Thymus (tissue), 11 donors: ENCODE measurements around the gene HSPB7. TPM values are rescaled to one million over a fixed set of nuclear protein-coding genes. Genes with fewer than 3 reads are reported as not detected.

Source experiments
- DNase-seq, 9 donors: peaks; one replicate each; pipeline ENCODE4 v3.0.0-alpha.2; 2013; ENCODE audit warnings: low spot score in 9 of 9, low read depth in 6 of 9, missing footprints in 1 of 9
- H3K27ac ChIP-seq, 2 donors: one replicate each; pipeline ENCODE4 v1.5.1; 2013; ENCODE audit warnings: control low read depth in 1 of 2, low read depth in 1 of 2, low read length in 1 of 2, mild to moderate bottlenecking in 1 of 2, moderate library complexity in 1 of 2
- H3K27me3 ChIP-seq, 2 donors: one replicate each; pipeline ENCODE4 v1.5.1; 2013; ENCODE audit warnings: low read length in 1 of 2; ENCODE audit not compliant: control insufficient read depth in 2 of 2, insufficient read depth in 1 of 2
- H3K36me3 ChIP-seq, 2 donors: one replicate each; pipeline ENCODE4 v1.5.1; 2013; ENCODE audit warnings: low read length in 1 of 2, mild to moderate bottlenecking in 1 of 2, moderate library complexity in 1 of 2; ENCODE audit not compliant: control insufficient read depth in 2 of 2, insufficient read depth in 2 of 2
- H3K4me1 ChIP-seq, 2 donors: one replicate each; pipeline ENCODE4 v1.5.1; 2013; ENCODE audit warnings: low read length in 2 of 2; ENCODE audit not compliant: control insufficient read depth in 2 of 2, insufficient read depth in 2 of 2
- H3K4me3 ChIP-seq, 2 donors: one replicate each; pipeline ENCODE4 v1.5.1; 2013; ENCODE audit warnings: low read length in 2 of 2, control low read depth in 1 of 2, mild to moderate bottlenecking in 1 of 2
- H3K9me3 ChIP-seq, 2 donors: one replicate each; pipeline ENCODE4 v1.5.1; 2013; ENCODE audit warnings: low read length in 1 of 2, mild to moderate bottlenecking in 1 of 2; ENCODE audit not compliant: control insufficient read depth in 2 of 2, insufficient read depth in 1 of 2
- WGBS: extraction: QIAGEN DNeasy Blood & Tissue Kit; methylation state at CpG from one replicate; pipeline ENCODE4 v1.1.7; 2013; 5-methylcytosine and 5-hydroxymethylcytosine counted together
- polyA plus RNA-seq: library from polyadenylated mRNA; stranded (reverse); fragments of 200-250 nt; gene quantifications from one replicate; pipeline ENCODE4 v1.2.3, GENCODE V29; 2013
- total RNA-seq: library from RNA; stranded (reverse); fragments of 120-200 nt; gene quantifications from one replicate; pipeline ENCODE4 v1.2.4, GENCODE V29; 2013
- donor health status: healthy.

The HSPB7 gene
- total and polyA plus RNA-seq, 2 donors = under 0.01 to 9.5 TPM

DNA sequence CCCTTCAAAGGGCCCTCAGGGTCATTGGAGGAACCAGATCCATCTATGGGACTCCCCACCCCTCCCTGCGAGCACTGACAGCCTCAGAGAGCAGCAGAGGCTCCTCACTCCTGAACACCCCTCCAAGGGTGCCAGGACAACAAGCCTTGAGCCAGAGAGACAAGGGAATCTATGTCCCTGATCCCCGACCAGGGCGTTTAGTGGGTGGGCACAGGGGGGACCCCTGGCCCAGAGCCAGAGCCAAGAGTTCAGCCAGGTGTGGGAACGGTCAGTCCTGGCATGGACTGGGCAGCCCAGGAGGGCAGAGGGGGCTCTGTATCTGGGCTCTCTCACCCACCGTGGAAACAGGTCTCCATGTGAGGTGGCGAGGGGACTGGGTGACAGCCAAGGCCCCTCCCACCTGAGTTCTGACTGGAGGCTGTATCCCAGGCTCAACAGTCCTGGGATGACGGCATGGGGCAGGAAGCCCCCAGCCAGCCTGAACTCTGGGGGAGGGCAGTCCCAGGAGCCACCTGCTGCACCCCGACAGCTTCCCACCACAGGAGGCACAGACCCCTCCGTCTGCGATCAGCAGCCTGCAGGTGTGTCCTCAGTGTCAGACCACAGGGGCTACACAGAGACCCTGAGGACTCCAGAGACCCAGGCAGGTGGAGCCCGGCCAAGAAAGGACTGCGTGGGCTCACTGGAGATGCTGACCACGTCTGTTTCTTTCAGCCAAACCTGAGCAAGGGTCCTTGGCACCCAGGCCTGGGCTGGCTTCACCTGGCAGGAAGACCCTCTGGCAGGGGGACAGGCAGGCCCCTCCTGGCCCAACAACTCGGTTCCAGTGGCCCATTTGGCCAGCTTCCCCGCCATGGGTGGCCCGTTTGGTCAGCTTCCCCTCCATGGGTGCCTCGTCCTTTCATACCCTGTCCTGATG, 25.0 kb downstream of the HSPB7 start:
- no peak overlapping the region for H3K27ac ChIP-seq
- no peak overlapping the region for H3K4me3 ChIP-seq
- H3K9me3 ChIP-seq = no peaks in the 10 kb centered on the region
- no peak for DNase-seq
- H3K27me3 ChIP-seq = peaks cover 0 to under 1% of the 10 kb centered on the region in 2 donors
- H3K4me1 ChIP-seq = no peaks in the 10 kb centered on the region
- no peaks in the 10 kb centered on the region for H3K36me3 ChIP-seq
- 63% methylated on average over 17 of the region's 17 CpGs for WGBS

GRCh38 chr1:15992187-15992553, 25.7 kb downstream of the HSPB7 start:
- 97% methylated on average over 7 of the region's 7 CpGs for WGBS
- H3K9me3 ChIP-seq = no peaks in the 10 kb centered on the region
- no peaks in the 10 kb centered on the region for H3K27me3 ChIP-seq
- DNase-seq = no peak
- H3K4me3 ChIP-seq = no peak overlapping the region
- no peaks in the 10 kb centered on the region for H3K4me1 ChIP-seq
- no peaks in the 10 kb centered on the region for H3K36me3 ChIP-seq
- no peak overlapping the region for H3K27ac ChIP-seq

- no peaks in the 10 kb centered on the region for H3K4me1 ChIP-seq
- no peaks in the 10 kb centered on the region for H3K27me3 ChIP-seq
- H3K9me3 ChIP-seq = no peaks in the 10 kb centered on the region
- no peaks in the 10 kb centered on the region for H3K36me3 ChIP-seq
- WGBS = 95% methylated on average over 11 of the region's 11 CpGs
- H3K27ac ChIP-seq = no peak overlapping the region
- no peak overlapping the region for H3K4me3 ChIP-seq
- DNase-seq = no peak
Observed at GRCh38 chr1:15991427-15992186, 26.2 kb downstream of the HSPB7 start.

DNA sequence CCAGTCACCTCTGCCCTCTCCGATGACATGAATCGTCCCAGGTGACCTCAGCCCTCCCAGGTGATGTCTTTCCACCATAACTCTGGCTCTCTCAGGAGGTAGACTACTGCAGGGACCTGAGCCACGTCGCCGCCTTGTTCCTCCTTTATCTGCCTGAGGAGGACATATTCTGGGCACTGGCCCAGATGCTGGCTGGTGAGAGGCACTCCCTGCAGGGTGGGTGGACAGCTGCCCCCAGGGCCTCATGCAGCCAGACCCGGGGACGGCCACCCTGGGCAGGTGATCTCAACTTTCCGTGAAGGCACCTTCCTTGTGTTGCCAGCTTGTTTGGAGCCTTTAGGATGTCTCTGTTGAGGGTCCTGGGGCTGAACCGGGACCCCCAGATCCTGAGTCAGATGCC, 28.1 kb downstream of the HSPB7 start:
- Histone ChIP-seq H3K27ac (no peak overlapping the region), H3K36me3 (no peaks in the 10 kb centered on the region), H3K4me3 (no peak overlapping the region), H3K4me1 (no peaks in the 10 kb centered on the region), H3K9me3 (no peaks in the 10 kb centered on the region), H3K27me3 (no peaks in the 10 kb centered on the region)
- DNase-seq = no peak
- 92% methylated on average over 9 of the region's 9 CpGs for WGBS

- 85% methylated on average over 13 of the region's 13 CpGs for WGBS
- no peaks in the 10 kb centered on the region for H3K4me1 ChIP-seq
Observed at GRCh38 chr1:15988856-15989736, 28.7 kb downstream of the HSPB7 start.

DNA sequence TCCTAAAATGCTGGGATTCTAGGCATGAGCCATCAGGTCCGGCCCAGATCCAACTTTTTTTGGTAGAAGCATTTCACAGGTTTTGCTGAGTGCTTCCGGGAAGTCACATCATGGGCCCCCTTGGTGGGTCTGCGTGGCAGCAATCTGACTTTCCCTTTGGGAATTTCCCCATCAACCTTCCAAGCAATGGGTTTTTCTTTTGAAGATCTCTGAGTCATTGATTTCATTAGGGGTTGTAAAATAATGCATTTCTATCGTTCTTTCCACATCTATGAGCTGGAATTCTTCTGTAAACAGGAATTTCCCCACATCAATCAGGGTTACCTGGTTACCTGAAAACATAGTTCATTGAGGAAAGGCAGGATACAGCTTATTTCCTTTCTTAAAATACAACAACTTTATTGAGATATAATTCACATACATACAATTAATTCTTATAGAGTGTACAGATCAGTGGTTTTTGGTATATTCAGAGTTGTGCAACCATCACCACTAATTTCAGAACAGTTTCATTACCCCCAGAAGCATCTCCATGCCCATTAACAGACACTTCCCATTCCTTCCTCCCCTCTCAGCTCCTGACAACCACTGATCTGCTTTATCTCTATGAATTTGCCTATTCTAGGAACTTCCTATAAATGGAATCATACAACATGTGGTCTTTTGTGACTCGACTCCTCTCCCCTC, 32.1 kb downstream of the HSPB7 start:
- H3K4me3 ChIP-seq = no peak overlapping the region
- no peaks in the 10 kb centered on the region for H3K4me1 ChIP-seq
- 81% methylated on average over 5 of the region's 5 CpGs for WGBS
- no peak overlapping the region for H3K27ac ChIP-seq
- H3K9me3 ChIP-seq = no peaks in the 10 kb centered on the region
- DNase-seq = no peak
- no peaks in the 10 kb centered on the region for H3K27me3 ChIP-seq
- no peaks in the 10 kb centered on the region for H3K36me3 ChIP-seq

More at GRCh38 chr1:15988856-15989736, 28.7 kb downstream of the HSPB7 start:
- Histone ChIP-seq H3K27ac (no peak overlapping the region), H3K9me3 (no peaks in the 10 kb centered on the region), H3K4me3 (no peak overlapping the region), H3K36me3 (no peaks in the 10 kb centered on the region), H3K27me3 (no peaks in the 10 kb centered on the region)
- no peak for DNase-seq

GRCh38 chr1:15983275-15983674, 34.6 kb downstream of the HSPB7 start:
- no peaks in the 10 kb centered on the region for H3K27me3 ChIP-seq
- no peaks in the 10 kb centered on the region for H3K9me3 ChIP-seq
- H3K4me3 ChIP-seq = no peak overlapping the region
- DNase-seq = no peak
- H3K36me3 ChIP-seq = no peaks in the 10 kb centered on the region
- no peaks in the 10 kb centered on the region for H3K4me1 ChIP-seq
- H3K27ac ChIP-seq = no peak overlapping the region
- 66% methylated on average over 1 of the region's 1 CpG for WGBS

GRCh38 chr1:15981679-15982078, 36.2 kb downstream of the HSPB7 start:
- 93% methylated on average over 3 of the region's 3 CpGs for WGBS
- no peak for DNase-seq
- no peaks in the 10 kb centered on the region for H3K4me1 ChIP-seq
- H3K4me3 ChIP-seq = no peak overlapping the region
- H3K27me3 ChIP-seq = no peaks in the 10 kb centered on the region
- H3K27ac ChIP-seq = no peak overlapping the region
- H3K9me3 ChIP-seq = peaks cover 0 to 5% of the 10 kb centered on the region in 2 donors
- H3K36me3 ChIP-seq = no peaks in the 10 kb centered on the region
